ENCODE measurements around the gene HSPG2. TPM values are rescaled to one million over a fixed set of nuclear protein-coding genes. Genes with fewer than 3 reads are reported as not detected.
A peak's percentile ranks its signal among the peaks of the same experiment; 100 is the strongest.

HSPG2 gene
- total and polyA plus RNA-seq, 5 donors from 2014 or later: 0.05 to 3.2 (median 0.17) TPM; not detected in 1

DNA sequence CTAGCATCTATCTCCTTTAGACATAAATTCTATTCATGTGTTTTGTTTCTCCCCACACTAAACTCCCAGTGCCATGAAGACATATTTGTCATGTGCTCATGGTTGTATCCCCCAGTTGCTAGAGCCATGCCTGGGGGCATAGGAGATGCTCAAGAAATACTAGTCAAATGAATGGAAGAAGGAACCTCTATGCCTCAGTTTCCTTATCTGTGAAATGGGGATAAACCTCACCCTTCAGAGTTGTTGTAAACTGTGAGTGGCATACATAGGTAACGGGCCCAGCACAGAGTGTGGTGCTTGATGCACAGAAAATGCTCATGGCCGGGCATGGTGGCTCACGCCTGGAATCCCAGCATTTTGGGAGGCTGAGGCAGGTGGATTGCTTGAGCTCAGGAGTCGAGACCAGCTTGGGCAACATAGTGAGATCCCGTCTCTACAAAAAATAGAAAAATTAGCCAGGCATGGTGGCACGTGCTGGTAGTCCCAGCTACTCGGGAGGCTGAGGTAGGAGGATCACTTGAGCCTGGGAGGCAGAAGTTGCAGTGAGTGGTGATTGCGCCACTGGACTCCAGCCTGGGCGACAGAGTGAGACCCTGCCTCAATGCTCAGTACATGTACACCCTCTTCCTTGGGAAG lies 116.4 kb downstream of the HSPG2 start:
- no peaks in the 10 kb centered on the region for H3K36me3 Mint-ChIP-seq
- Histone ChIP-seq H3K9me3 (ENCODE audit: control insufficient read depth in 2 of 2, low read length in 2 of 2) (no peaks in the 10 kb centered on the region), H3K4me3 (ENCODE audit: low read depth, low read length) (no peak overlapping the region), H3K36me3 (ENCODE audit: control insufficient read depth, insufficient read depth, low read length) (no peaks in the 10 kb centered on the region), H3K27ac (ENCODE audit: insufficient read depth, low read length, poor library complexity, severe bottlenecking) (no peak overlapping the region), H3K27me3 (ENCODE audit: control insufficient read depth, insufficient read depth, low read length) (no peaks in the 10 kb centered on the region), H3K4me1 (ENCODE audit: control insufficient read depth, insufficient read depth, low read length, poor library complexity, severe bottlenecking) (no peaks in the 10 kb centered on the region)
- peaks cover 0 to 3% (median 1%) of the 10 kb centered on the region in 4 donors for H3K4me1 Mint-ChIP-seq
- no peak overlapping the region for H3K27ac Mint-ChIP-seq
- ATAC-seq (ENCODE audit: low read depth in 2 of 2) (no peak), DNase-seq (no peak)
- no peak overlapping the region for H3K4me3 Mint-ChIP-seq
- peaks cover 10% of the 10 kb centered on the region for H3K27me3 Mint-ChIP-seq
- H3K9me3 Mint-ChIP-seq: no peaks in the 10 kb centered on the region

DNA sequence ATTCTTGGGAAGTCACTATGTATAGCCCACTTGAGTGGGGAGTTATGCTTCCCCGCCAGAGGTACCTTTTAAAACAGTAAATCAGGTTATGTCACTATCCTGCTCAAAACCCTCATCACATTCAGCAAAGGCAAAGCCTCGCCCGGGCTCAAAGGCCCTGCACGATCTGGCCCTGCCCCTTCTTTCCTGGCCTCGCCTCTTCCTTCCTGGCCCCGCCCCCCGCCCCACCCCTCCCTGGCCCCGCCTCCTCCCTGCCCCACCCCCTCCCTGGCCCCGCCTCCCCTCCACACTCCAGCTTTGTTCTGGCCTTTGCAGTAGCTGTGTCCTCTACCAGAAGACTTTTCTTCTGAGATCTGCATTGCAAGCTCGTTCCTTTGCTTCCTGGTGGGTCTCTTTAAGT lies 118.5 kb downstream of the HSPG2 start:
- H3K27ac Mint-ChIP-seq: no peak overlapping the region

DNA sequence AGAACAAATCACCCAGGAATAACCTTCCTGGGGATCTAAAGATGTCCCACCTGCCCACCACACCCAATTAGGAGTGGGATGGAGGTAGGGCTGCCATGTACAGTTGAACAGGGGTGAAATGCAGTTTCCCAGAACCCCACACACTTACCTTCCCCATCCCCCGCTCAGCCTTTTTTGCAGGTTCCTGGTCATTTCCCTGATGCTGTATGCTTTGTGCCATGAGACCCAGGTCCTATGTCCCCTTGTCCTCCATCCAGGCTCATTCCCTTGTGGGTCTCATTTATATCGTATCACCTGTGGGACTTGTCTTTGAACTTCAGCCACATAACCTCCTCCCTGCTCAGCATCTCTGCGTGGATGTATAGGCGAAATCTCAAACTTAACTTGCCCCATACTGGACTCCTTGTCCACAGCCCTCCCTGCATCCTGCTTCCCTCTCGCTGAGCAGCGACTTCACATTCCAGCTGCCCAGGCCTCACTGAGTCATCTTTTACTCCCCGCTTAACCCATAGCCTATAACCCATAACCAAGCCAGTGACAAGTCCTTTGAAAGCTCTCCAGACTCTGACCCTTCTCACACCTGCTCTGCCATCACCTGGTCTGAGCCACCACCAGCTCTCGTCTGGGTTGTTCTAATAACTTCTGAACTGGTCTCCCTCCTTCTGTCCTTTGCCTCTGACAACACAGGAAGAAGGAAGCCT lies 120.4 kb downstream of the HSPG2 start:
- H3K27ac ChIP-seq (ENCODE audit: insufficient read depth, low read length, poor library complexity, severe bottlenecking): no peak overlapping the region
- H3K9me3 ChIP-seq (ENCODE audit: control insufficient read depth in 2 of 2, low read length in 2 of 2): no peaks in the 10 kb centered on the region
- H3K27me3 ChIP-seq (ENCODE audit: control insufficient read depth, insufficient read depth, low read length): peaks cover 5% of the 10 kb centered on the region
- Mint-ChIP-seq H3K36me3 (no peaks in the 10 kb centered on the region), H3K9me3 (peaks cover 0 to 2% (median 0%) of the 10 kb centered on the region in 7 donors), H3K4me1 (peaks cover 0 to 7% (median 1%) of the 10 kb centered on the region in 4 donors), H3K4me3 (no peak overlapping the region), H3K27ac (no peak overlapping the region), H3K27me3 (peaks cover 31% of the 10 kb centered on the region)
- ATAC-seq (ENCODE audit: low read depth in 2 of 2) (no peak), DNase-seq (no peak)
- H3K36me3 ChIP-seq (ENCODE audit: control insufficient read depth, insufficient read depth, low read length): no peaks in the 10 kb centered on the region
- no peaks in the 10 kb centered on the region for H3K4me1 ChIP-seq (ENCODE audit: control insufficient read depth, insufficient read depth, low read length, poor library complexity, severe bottlenecking)
- no peak overlapping the region for H3K4me3 ChIP-seq (ENCODE audit: low read depth, low read length)

More for the DNA sequence above, 118.5 kb downstream of the HSPG2 start:
- DNase-seq (peak in 2 of 3 donors; percentile 13 to 54), ATAC-seq (ENCODE audit: low read depth in 2 of 2) (no peak)
- Mint-ChIP-seq H3K27me3 (peaks cover 19% of the 10 kb centered on the region), H3K36me3 (no peaks in the 10 kb centered on the region), H3K9me3 (peaks cover 0 to 2% (median 0%) of the 10 kb centered on the region in 7 donors), H3K4me3 (no peak overlapping the region), H3K4me1 (peaks cover 0 to 7% (median 1%) of the 10 kb centered on the region in 4 donors)
- H3K27ac ChIP-seq (ENCODE audit: insufficient read depth, low read length, poor library complexity, severe bottlenecking): no peak overlapping the region
- H3K4me1 ChIP-seq (ENCODE audit: control insufficient read depth, insufficient read depth, low read length, poor library complexity, severe bottlenecking): no peaks in the 10 kb centered on the region
- no peaks in the 10 kb centered on the region for H3K27me3 ChIP-seq (ENCODE audit: control insufficient read depth, insufficient read depth, low read length)
- no peaks in the 10 kb centered on the region for H3K9me3 ChIP-seq (ENCODE audit: control insufficient read depth in 2 of 2, low read length in 2 of 2)
- no peak overlapping the region for H3K4me3 ChIP-seq (ENCODE audit: low read depth, low read length)
- H3K36me3 ChIP-seq (ENCODE audit: control insufficient read depth, insufficient read depth, low read length): no peaks in the 10 kb centered on the region

DNA sequence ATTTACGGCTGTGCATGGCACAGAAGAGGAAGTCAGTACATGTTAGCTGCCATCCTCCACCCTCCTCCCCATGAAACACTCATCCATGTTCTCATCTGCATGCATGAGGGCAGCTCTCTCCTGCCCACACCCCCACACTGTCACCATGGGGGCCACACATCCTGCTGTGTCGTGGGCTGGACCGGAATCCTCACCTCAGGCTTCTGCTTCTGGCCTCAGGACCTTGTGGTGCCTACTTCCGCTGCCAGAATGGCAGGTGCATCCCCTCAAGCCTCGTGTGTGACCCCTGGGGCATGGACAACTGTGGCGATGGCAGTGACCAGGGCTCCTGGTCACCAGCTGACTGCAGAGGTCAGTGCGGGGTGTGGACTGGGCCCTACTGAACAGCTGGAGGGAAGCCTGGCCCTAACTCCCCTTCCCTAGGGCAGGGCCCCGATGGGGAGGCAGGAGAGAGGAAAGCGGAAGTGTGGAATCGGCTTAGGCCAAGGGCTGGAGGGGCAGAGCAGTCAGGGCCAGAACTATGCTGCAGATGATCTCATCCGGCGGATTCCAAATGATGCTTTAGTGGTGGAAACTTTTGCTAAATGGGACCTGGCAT lies 121.3 kb downstream of the HSPG2 start:
- H3K36me3 Mint-ChIP-seq: no peaks in the 10 kb centered on the region
- H3K27ac Mint-ChIP-seq: no peak overlapping the region
- no peaks in the 10 kb centered on the region for H3K9me3 ChIP-seq (ENCODE audit: control insufficient read depth in 2 of 2, low read length in 2 of 2)
- H3K36me3 ChIP-seq (ENCODE audit: control insufficient read depth, insufficient read depth, low read length): no peaks in the 10 kb centered on the region
- no peak for ATAC-seq (ENCODE audit: low read depth in 2 of 2)
- H3K27me3 Mint-ChIP-seq: peaks cover 31% of the 10 kb centered on the region
- no peaks in the 10 kb centered on the region for H3K4me1 ChIP-seq (ENCODE audit: control insufficient read depth, insufficient read depth, low read length, poor library complexity, severe bottlenecking)
- no peak overlapping the region for H3K4me3 ChIP-seq (ENCODE audit: low read depth, low read length)
- peaks cover 0 to 7% (median 1%) of the 10 kb centered on the region in 4 donors for H3K4me1 Mint-ChIP-seq
- peaks cover 8% of the 10 kb centered on the region for H3K27me3 ChIP-seq (ENCODE audit: control insufficient read depth, insufficient read depth, low read length)
- DNase-seq: no peak
- no peak overlapping the region for H3K4me3 Mint-ChIP-seq
- H3K27ac ChIP-seq (ENCODE audit: insufficient read depth, low read length, poor library complexity, severe bottlenecking): no peak overlapping the region
- H3K9me3 Mint-ChIP-seq: peaks cover 0 to 2% (median 0%) of the 10 kb centered on the region in 7 donors

- H3K4me1 Mint-ChIP-seq: peaks cover 0 to 7% (median 1%) of the 10 kb centered on the region in 4 donors
- peak overlapping the region in 3 of 4 donors; percentile 28 to 75 (median 68) for H3K4me3 Mint-ChIP-seq
- Histone ChIP-seq H3K4me1 (ENCODE audit: control insufficient read depth, insufficient read depth, low read length, poor library complexity, severe bottlenecking) (no peaks in the 10 kb centered on the region), H3K27ac (ENCODE audit: insufficient read depth, low read length, poor library complexity, severe bottlenecking) (no peak overlapping the region), H3K27me3 (ENCODE audit: control insufficient read depth, insufficient read depth, low read length) (peaks cover 8% of the 10 kb centered on the region), H3K36me3 (ENCODE audit: control insufficient read depth, insufficient read depth, low read length) (no peaks in the 10 kb centered on the region), H3K9me3 (ENCODE audit: control insufficient read depth in 2 of 2, low read length in 2 of 2) (no peaks in the 10 kb centered on the region), H3K4me3 (ENCODE audit: low read depth, low read length) (no peak overlapping the region)
- DNase-seq (no peak), ATAC-seq (ENCODE audit: low read depth in 2 of 2) (no peak)
- no peak overlapping the region for H3K27ac Mint-ChIP-seq
- no peaks in the 10 kb centered on the region for H3K36me3 Mint-ChIP-seq
- peaks cover 35% of the 10 kb centered on the region for H3K27me3 Mint-ChIP-seq
- H3K9me3 Mint-ChIP-seq: peaks cover 0 to 4% (median 0%) of the 10 kb centered on the region in 7 donors
These were observed 122.0 kb downstream of the HSPG2 start for GRCh38 chr1:21814981-21815582.

DNA sequence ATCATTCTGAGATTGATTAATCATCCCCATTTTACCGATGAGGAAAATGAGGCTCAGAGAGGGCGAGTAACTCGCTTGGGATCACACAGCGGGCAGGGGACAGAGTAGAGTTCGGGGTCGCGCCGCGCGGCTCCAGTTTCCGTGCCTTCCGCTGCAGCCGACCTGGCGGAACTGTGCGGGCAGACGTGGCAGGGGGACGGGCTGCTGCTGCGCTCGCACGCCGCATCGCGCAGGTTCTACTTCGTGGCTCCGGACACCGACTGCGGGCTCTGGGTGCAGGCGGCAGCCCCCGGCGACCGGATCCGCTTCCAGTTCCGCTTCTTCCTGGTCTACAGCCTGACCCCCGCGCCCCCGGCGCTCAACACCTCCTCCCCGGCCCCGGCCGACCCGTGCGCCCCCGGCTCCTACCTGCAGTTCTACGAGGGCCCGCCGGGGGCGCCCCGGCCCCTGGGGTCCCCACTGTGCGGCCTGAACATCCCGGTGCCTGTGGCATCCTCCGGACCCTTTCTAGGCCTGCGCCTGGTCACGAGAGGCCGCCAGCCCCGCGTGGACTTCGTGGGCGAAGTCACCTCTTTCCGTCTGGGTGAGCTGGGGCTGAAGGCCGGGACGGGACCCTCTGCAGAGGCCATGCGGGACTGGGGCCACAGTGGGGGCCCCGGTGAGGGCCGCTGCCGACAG lies 122.7 kb downstream of the HSPG2 start:
- no peaks in the 10 kb centered on the region for H3K4me1 ChIP-seq (ENCODE audit: control insufficient read depth, insufficient read depth, low read length, poor library complexity, severe bottlenecking)
- ATAC-seq (ENCODE audit: low read depth in 2 of 2) (peak; percentile 43 to 46), DNase-seq (peak in 2 of 3 donors; percentile 12 to 41)
- H3K27ac Mint-ChIP-seq: no peak overlapping the region
- no peaks in the 10 kb centered on the region for H3K36me3 ChIP-seq (ENCODE audit: control insufficient read depth, insufficient read depth, low read length)
- peaks cover 35% of the 10 kb centered on the region for H3K27me3 Mint-ChIP-seq
- no peaks in the 10 kb centered on the region for H3K36me3 Mint-ChIP-seq
- no peaks in the 10 kb centered on the region for H3K9me3 ChIP-seq (ENCODE audit: control insufficient read depth in 2 of 2, low read length in 2 of 2)
- H3K4me3 Mint-ChIP-seq: peak overlapping the region in 2 of 4 donors; percentile 28 to 68
- H3K4me1 Mint-ChIP-seq: peaks cover 0 to 7% (median 1%) of the 10 kb centered on the region in 4 donors
- H3K27me3 ChIP-seq (ENCODE audit: control insufficient read depth, insufficient read depth, low read length): peaks cover 8% of the 10 kb centered on the region
- no peak overlapping the region for H3K4me3 ChIP-seq (ENCODE audit: low read depth, low read length)
- H3K9me3 Mint-ChIP-seq: peaks cover 0 to 4% (median 0%) of the 10 kb centered on the region in 7 donors
- no peak overlapping the region for H3K27ac ChIP-seq (ENCODE audit: insufficient read depth, low read length, poor library complexity, severe bottlenecking)

DNA sequence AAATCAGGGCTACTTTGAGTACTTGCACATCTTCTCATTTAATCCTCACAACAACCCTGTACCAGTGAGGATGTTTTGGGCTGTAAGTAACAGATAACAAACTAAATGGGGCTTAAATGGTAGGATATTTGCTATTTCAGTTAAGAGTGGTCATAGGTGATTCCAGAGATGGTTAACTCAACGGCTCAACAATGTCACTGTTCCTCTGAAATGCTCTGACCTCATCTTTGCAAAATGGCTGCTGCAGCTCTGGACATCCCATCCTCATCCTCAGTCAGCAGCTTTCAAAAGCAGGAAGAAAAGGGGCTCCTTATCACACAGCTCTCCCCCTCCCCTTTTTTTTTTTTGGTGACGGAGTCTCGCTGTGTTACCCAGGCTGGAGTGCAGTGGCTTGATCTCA lies 123.6 kb downstream of the HSPG2 start:
- Mint-ChIP-seq H3K36me3 (no peaks in the 10 kb centered on the region), H3K4me1 (peaks cover 0 to 6% (median 1%) of the 10 kb centered on the region in 4 donors), H3K27me3 (peaks cover 35% of the 10 kb centered on the region), H3K9me3 (peaks cover 0 to 4% (median 0%) of the 10 kb centered on the region in 7 donors), H3K27ac (no peak overlapping the region), H3K4me3 (peak overlapping the region in 1 of 4 donors; percentile 11)
- Histone ChIP-seq H3K36me3 (ENCODE audit: control insufficient read depth, insufficient read depth, low read length) (no peaks in the 10 kb centered on the region), H3K9me3 (ENCODE audit: control insufficient read depth in 2 of 2, low read length in 2 of 2) (no peaks in the 10 kb centered on the region), H3K27ac (ENCODE audit: insufficient read depth, low read length, poor library complexity, severe bottlenecking) (no peak overlapping the region), H3K27me3 (ENCODE audit: control insufficient read depth, insufficient read depth, low read length) (peaks cover 8% of the 10 kb centered on the region), H3K4me3 (ENCODE audit: low read depth, low read length) (no peak overlapping the region), H3K4me1 (ENCODE audit: control insufficient read depth, insufficient read depth, low read length, poor library complexity, severe bottlenecking) (no peaks in the 10 kb centered on the region)
- ATAC-seq (ENCODE audit: low read depth in 2 of 2) (no peak), DNase-seq (no peak)
